Stimulated activated CD8-positive, alpha-beta memory T cell treated with anti-CD3 and anti-CD28 coated beads, Interleukin-12 subunit alpha, Interleukin-12 subunit beta, amount 100 ng/mL, for 1 hour (primary cell): ENCODE data around the gene MYRIP.

ENCODE experiments used
- DNase-seq: peaks from one replicate; pipeline ENCODE4 v3.0.0-alpha.2; 2020; ENCODE audit warnings: low read depth

MYRIP gene

DNA sequence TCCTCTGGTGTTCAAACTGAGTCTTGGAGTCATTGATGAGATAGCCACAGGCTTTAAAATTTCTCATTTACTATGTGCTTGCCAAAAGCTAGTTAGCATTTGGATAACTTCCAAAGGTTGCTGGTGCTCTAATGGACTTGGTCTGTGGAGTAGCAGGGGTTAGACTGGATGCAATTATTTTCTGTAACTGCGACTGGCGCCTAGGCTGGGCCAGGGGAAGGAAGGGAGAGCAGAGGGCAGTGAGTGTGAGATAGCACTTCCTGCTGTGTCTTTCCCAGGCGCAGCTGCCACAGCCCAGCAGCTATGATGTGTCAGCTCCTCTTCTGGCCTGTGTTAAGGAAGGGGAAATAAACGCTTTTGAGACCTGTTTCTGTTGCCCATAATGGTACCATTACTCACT lies 98.6 kb downstream of the MYRIP start:
- no peak for DNase-seq

DNA sequence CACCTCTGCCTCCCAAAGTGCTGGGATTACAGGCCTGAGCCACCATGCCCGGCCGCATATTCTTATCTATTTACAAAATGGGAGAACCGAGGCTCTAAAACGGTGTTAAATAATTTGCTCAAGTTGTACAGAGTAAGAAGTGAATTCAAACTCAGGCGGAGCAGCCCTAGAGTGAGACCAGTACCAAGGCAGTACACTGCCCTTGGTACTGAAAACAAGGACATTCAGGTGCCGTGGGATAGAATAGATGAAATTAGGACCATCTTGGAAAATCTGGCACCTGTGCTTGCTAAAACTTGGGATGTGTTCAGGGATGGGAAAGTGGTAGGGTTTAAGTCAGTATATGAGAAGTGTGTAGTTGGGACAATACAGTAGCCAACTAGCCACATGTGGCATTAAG lies 100.7 kb downstream of the MYRIP start:
- no peak for DNase-seq

DNA sequence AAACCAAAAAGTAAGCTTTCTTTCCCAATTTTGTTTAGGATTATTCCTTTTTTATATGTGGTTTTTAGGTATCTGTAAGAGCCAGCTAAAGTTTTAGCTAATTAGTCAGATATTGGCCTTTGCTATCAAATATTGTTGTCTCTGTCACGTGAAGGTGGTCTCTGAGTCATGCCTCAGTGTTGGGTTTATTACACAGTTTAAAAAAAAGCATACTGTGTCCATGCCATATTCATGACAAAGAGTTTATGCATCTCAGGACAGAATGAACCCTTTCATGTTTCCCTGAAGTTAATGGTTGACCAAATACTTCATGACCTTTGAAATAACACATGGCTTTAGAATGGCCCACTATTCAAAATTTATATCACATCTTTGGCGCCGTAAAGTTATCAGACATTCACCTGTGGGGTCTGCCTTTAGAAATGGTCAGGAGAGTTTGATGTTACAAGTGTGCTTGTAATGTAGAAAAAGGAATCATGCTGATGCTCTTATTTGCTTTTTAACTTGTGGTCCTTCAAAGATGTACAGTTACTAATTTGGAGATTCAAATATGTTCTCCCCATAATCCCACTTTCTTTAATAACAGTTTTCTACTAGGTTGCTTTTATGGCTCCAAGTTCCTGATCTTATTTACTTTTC lies 101.5 kb downstream of the MYRIP start:
- no peak for DNase-seq

- no peak for DNase-seq
These were observed 102.3 kb downstream of the MYRIP start for GRCh38 chr3:39911465-39912309.

DNA sequence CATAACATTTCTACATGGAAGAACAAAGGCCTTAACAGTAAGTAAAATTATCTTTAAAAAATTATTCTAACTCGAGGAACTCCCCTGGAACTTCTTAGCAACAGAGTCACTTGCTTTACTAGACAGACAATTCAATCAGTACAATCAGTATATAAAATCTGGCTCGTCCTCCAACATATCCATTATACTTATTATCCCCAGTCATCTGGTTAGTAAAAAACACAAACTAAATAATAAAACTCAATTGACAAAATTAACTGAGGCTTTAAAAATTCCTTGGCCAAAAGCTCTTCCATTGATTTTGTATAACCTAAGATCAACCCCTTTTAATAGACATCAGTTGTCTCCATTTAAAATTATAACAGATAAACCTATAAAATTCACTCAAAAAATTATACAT lies 105.6 kb downstream of the MYRIP start:
- no peak for DNase-seq

- no peak for DNase-seq
These were observed 107.8 kb downstream of the MYRIP start for GRCh38 chr3:39917065-39917773.

DNA sequence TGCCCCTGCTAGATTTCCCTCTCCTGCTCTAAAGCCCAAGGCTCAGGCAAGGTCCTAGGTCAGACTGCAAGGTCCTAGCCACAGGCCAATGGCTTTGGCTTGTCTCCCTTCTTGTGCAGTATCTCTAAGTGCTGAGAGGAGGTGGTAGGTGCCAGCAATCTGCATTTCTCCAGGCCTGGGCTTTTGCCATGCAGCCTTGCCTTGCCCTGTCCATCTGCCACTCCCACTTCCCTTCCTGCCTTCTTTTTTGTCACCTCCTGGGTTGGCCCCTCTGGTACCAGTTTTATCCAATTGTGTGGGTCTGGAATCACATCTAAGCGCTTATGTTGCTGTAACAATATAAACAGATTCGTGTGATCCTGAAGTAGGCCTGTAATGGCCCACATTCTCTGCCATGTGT lies 109.9 kb downstream of the MYRIP start:
- no peak for DNase-seq

DNA sequence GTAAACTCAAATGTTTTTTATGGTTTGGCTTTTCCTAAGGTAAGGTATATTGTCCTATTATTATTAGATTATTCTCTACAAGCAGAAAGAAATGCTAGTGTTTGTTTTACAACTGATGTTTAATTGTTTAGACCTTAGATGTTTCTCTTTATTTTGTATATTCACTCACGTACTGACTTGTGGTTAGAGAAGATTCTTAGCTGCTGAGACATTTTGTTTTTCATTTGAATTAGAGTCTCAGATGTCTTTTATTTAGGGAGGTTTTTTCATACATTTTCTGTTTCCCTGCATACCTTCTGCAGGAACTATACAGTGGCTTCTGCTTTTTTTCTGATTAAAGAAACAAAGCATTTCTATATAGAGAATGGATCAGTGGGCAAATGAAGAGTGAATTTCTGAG lies 110.9 kb downstream of the MYRIP start:
- DNase-seq: no peak

GRCh38 chr3:39927479-39927878 lies 118.1 kb downstream of the MYRIP start:
- no peak for DNase-seq

DNA sequence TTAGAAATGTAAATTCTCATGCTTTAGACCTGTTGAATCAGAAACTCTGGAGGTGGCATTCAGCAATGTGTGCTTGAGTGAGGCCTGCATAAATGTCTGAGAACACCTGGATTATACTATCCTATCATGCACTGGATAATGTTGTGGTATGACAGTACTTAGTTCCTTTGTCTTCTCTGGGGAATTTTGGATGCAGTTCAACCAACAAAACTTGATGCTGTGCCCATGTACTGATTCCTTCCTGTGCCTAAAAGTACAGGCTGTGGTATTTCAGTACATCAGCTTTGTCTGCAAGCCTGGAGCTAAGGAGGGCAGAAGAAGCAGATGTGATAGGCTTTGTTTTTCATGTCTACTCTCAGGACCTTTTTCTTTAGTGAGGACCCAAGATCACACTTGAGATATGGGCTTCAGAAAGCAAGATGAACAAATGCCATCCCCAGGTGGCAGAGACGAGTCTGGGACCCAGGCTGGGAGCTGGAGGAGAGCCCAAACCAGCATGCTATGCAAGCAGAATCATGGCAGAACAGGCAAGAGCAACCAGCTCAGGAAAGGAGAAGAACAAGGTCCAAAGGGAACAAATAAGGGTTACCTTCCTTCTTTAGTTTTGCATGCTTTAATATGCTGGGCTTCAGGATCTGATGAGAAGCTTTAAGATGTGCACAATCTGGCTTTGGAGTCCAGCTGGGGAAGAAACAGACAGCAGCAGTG lies 124.7 kb downstream of the MYRIP start:
- no peak for DNase-seq

- DNase-seq: no peak
These were observed 125.3 kb downstream of the MYRIP start for GRCh38 chr3:39934696-39935095.

GRCh38 chr3:39935261-39935660 lies 125.9 kb downstream of the MYRIP start:
- DNase-seq: no peak

DNA sequence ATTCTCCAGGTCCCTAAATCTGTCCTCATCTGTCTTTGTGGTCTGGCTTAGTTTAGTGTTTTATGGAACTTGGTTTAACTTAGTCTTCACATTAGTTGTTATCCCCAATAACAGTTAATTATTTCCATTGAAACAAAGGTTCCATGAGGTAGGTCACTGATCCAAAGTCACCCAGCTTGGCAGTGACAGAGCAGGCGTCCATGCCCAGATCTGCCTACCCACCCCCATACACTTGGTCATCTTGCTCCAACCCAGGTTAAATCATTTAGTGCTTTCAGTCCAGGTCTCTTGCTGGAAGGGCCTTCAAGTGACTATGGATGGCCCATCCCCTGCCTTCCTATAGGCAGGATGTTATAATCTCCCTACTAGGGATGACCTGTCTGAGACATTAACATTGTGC lies 127.4 kb downstream of the MYRIP start:
- DNase-seq: no peak

GRCh38 chr3:39937315-39937714 lies 127.9 kb downstream of the MYRIP start:
- DNase-seq: no peak

DNA sequence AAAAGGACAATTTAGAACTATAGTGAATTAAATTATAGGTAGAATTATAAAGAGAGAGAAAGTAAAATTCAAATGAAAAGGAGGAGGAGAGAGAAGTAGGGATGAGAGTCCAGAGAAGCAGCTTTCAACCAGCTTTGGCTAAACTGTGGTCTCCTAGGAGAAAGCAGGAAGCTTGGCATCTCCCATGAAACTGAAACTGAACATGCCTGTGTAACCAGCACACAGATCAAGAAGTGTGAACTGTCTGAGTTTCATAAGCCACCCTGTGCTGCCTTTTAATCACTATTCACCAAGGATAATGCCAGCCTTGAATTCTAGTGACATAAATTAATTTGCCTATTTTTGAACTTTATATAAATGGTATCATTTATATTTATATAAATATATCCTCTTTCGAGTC lies 128.5 kb downstream of the MYRIP start:
- no peak for DNase-seq

DNA sequence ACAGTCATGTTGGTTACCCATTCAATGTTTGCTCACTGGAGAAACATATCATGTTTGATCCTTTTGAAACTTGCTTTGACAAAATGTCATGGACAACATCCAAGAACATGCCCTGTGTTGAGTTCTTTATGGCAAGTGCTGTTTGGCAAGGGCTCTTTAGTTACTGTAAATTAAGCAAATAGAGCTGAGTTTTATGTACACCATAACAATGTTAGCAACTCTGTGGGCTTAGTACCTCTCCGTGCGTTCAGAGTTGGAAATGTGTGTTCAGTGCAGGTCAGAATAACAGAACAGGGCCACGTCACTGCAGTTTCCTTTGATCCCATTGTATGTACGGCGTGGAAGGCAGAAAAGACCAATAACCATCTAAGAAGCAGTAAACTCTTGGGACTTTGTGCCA lies 132.5 kb downstream of the MYRIP start:
- no peak for DNase-seq

DNA sequence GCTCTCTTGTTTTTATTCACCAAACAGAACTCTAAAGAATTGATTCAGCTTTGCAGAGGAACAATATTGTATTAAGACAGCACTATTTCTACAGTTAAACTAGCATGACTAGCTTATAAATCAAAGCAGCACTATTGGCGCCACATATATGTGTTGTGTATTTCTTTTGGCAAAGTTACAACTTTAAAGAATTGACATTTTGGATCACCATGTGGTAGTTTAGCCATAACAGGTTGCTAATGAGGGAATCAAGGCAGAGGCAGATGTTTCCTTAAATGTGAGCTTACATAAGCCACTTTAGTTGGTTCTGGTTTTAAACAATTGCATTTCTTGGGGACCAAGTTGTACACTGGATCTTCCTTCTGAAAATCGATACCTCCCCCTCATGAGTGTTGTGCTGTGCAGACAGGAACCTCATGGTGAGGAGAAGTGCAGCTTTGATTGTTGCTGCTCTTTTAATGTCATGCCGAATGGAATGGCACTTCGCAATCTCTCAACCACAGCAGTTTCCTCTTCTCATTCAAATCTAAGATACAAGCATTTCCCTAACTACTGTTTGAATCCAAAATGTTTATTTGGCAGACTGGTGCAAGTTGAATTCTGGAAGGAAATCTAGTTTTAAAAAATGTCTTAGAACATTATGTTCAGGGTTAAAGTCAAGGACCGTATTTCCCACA lies 151.2 kb downstream of the MYRIP start:
- DNase-seq: no peak

DNA sequence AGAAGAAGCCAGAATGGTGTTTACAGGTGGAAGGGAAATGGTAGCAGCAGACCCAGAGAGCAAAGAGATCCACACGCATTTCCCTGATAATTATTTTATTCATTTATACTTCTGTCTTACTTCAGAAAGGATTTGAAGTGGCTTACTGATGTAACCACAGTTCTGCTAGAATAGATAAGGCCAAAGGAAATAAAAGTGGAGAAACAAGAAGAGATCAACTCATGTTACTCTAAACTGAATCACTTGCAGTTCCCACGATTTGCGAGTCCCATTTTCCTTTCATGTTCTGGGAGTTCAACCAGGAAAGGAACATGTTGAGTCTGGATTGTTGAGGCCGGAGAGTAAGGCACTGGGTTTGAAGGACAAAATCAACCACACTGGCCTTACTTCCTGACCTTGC lies 151.8 kb downstream of the MYRIP start:
- no peak for DNase-seq

- no peak for DNase-seq
These were observed 153.2 kb downstream of the MYRIP start for GRCh38 chr3:39962581-39962980.

- DNase-seq: no peak
These were observed 156.1 kb downstream of the MYRIP start for GRCh38 chr3:39965461-39965860.

DNA sequence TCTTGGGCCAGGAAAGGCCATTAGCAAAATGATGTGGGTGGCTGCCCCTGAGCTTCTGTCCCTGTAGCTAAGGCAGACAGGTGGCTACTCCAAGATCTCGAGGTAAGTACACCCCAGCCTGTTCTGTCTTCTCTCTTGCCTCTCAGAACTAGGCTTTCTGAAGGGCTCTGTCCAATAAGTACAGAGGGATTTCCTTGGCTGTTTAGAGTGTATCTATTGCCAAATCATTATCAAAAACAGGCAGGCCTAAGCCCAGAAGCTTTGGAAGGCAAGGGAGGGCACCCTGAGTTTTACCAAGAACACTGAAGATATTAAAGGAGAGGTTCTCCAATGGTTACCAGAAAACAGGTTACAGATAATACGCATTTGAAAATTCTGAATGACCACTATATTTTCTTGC lies 156.6 kb downstream of the MYRIP start:
- DNase-seq: no peak

- DNase-seq: no peak
These were observed 161.6 kb downstream of the MYRIP start for GRCh38 chr3:39970982-39971381.
